Mesodermal cell (in vitro differentiated cells): ENCODE results near the gene SLC19A1.

ENCODE experiments used
- H3K27ac ChIP-seq: 2 replicates; pipeline ENCODE4 v1.7.0; 2013; ENCODE audit warnings: mild to moderate bottlenecking, low read depth, low read length, moderate library complexity; ENCODE audit not compliant: severe bottlenecking
- H3K36me3 ChIP-seq: 2 replicates; pipeline ENCODE4 v1.7.1; 2013; ENCODE audit warnings: mild to moderate bottlenecking, low read length, moderate library complexity; ENCODE audit not compliant: control insufficient read depth, insufficient read depth
- H3K4me1 ChIP-seq: one replicate; pipeline ENCODE4 v1.7.1; 2013; ENCODE audit warnings: mild to moderate bottlenecking, low read length; ENCODE audit not compliant: insufficient read depth, control insufficient read depth, poor library complexity, severe bottlenecking
- H3K4me3 ChIP-seq: 2 replicates; pipeline ENCODE4 v1.7.0; 2013; ENCODE audit warnings: low read length, control low read depth, mild to moderate bottlenecking; ENCODE audit not compliant: insufficient read depth, poor library complexity, severe bottlenecking; ENCODE audit errors: extremely low read depth
- H3K9me3 ChIP-seq: 2 replicates; pipeline ENCODE4 v1.7.1; 2013; ENCODE audit warnings: mild to moderate bottlenecking, low read length, moderate library complexity; ENCODE audit not compliant: control insufficient read depth
- WGBS, 2 experiments: methylation state at CpG; one replicate each; pipeline ENCODE4 v1.1.5; 2013; ENCODE audit warnings: missing lambda C conversion rate in 2 of 2; ENCODE audit not compliant: insufficient coverage in 2 of 2; 5-methylcytosine and 5-hydroxymethylcytosine counted together

The SLC19A1 gene

DNA sequence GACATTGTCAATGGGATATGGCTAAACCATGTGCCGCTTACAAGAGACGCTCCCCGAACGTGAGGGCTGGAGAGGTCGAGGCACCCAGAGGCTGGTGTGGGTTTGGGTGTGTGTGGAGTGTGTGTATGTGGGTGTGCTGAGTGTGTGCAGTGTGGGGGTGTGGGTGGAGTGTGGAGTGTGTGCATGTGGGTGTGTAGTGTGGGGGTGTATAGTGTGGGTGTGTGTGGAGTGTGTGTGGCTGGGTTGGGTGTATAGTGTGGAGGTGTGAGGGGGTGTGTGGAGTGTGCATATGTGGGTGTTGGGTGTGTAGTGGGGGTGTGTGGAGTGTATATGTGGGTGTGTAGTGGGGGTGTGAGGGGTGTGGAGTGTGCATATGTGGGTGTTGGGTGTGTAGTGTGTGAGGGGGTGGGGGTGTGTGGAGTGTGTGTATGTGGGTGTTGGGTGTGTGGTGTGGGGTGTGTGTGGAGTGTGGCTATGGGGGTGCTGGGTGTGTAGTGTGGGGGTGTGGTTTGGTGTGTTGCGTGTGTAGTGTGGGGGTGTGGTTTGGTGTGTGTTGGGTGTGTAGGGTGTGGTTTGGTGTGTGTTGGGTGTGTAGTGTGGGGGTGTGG is 42.2 kb downstream of the SLC19A1 start:
- Histone ChIP-seq H3K4me1 (no peaks in the 10 kb centered on the region), H3K36me3 (peaks cover 70% of the 10 kb centered on the region), H3K9me3 (no peaks in the 10 kb centered on the region), H3K27ac (no peak overlapping the region), H3K4me3 (no peak overlapping the region)
- WGBS, 2 experiments: 87 to 91% methylated on average over 5 of the region's 6 CpGs

DNA sequence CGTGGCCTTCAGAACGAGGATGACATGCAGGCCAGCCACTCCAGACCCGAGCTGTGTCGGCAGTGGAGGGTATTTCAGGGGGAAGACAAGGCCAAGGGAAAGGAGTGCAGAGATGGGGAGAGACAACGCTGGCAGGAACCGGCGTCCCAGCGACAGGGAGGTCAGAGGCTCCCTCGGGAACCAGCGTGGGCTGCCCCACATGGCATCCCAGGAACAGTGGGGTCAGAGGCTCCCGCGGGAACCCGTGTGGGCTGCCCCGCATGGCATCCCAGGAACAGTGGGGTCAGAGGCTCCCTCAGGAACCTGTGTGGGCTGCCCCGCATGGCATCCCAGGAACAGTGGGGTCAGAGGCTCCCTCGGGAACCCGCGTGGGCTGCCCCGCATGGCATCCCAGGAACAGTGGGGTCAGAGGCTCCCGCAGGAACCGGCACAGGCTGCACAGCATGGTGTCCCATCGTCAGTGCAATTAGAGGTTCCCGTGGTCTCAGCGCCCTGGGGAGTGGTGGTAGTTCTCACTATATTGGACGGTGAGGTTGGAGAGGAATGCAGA is 43.0 kb downstream of the SLC19A1 start:
- H3K9me3 ChIP-seq: no peaks in the 10 kb centered on the region
- no peak overlapping the region for H3K4me3 ChIP-seq
- 88 to 90% methylated on average over 22 to 25 of the region's 25 CpGs for WGBS, 2 experiments
- no peak overlapping the region for H3K27ac ChIP-seq
- H3K4me1 ChIP-seq: no peaks in the 10 kb centered on the region
- peaks cover 70% of the 10 kb centered on the region for H3K36me3 ChIP-seq

DNA sequence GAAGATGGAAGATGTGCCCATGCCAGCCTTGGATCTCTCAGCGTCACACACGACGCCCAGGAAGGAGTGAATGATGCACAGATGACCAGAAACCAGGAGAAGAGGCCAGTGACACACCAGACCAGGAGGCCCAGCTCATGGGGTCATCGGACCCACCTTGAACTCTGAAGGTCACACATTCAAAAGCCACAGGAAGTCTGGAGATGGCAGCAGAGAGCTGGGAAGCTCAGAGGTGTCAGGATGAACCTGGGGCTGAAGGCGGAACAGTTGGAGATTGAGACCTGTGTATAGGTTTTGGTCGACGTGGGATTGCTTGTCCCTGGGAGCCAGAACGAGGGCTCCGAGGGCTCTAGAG is 43.6 kb downstream of the SLC19A1 start:
- Histone ChIP-seq H3K4me1 (no peaks in the 10 kb centered on the region), H3K9me3 (no peaks in the 10 kb centered on the region), H3K27ac (no peak overlapping the region), H3K36me3 (peaks cover 71% of the 10 kb centered on the region), H3K4me3 (no peak overlapping the region)
- WGBS, 2 experiments: 96 to 97% methylated on average over 9 of the region's 9 CpGs

DNA sequence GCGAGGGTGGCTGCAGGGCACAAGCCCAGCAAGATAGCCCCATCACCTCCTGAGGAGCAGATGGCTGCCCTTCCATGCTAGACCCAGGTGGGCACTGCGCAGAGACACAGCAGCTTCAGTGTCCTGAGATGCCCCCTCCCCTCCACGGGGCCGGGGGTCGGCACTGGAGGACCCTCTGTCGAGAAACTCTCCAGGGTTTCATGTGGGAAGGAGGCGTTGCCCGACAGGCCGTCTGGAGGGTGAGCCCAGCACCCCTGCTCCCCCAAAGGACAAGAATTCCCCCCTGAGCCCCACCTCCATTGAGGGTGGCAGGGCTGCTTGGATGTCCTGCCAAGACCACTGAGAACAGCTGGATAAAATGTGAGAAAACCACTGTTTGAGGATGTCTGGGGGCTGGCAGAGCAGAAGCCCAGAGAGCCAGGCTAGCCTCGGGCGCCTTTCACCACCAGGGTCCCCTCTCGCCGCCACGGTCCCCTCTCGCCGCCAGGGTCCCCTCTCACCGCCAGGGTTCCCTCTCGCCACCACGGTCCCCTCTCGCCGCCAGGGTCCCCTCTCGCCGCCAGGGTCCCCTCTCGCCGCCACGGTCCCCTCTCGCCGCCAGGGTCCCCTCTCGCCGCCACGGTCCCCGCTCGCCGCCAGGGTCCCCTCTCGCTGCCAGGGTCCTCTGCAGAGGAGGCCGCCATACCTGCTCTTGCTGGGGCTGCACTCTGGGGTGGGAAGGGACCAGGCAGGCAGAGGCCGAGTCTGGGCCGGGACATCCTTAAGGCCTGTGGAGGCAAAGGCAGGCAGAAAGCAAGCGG is 44.2 kb downstream of the SLC19A1 start:
- WGBS, 2 experiments: 93 to 96% methylated on average over 31 to 39 of the region's 39 CpGs
- no peaks in the 10 kb centered on the region for H3K9me3 ChIP-seq
- peaks cover 76% of the 10 kb centered on the region for H3K36me3 ChIP-seq
- H3K27ac ChIP-seq: no peak overlapping the region
- no peak overlapping the region for H3K4me3 ChIP-seq
- no peaks in the 10 kb centered on the region for H3K4me1 ChIP-seq

DNA sequence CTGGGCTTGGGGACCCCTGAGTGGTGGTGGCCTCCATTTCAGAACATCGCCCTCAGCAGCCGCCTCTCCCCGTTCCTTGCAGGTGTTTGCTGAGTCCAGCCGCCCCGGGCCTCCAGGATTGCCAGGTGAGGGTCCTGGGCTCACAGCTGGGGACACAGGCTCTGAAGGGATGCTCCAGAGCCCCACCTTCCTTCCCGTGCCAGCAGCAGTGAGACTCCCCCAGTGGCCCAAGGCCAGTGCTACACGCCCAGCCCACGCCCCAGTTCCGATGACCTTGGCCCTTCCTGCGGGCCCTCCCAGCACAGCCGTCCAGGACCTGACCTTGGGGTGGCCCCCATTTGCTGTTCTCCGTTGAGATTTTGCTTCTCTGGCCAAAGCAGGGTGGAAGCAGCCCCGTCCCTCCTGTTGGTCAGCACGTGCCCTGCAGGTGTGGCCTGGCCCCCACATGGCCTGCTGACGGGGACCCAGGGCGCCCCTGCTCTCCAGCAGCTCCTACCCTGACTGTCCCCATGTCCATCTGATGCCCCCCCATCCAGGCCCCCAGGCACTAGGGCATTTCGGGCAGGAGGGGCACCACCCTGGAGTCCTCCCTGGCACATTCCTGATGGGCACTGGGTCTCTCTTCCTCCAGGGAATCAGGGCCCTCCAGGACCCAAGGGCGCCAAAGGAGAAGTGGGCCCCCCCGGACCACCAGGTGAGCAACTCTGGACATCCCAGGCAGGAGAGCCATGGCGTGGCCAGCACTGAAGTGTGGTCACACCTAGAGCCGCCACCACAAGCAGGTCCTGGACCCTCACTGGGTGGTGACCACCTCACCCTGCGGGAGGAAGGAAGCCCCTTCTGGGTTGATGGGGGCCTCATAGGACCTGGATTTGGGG is 45.0 kb downstream of the SLC19A1 start:
- Histone ChIP-seq H3K36me3 (peaks cover 81% of the 10 kb centered on the region), H3K27ac (no peak overlapping the region), H3K4me1 (no peaks in the 10 kb centered on the region), H3K9me3 (no peaks in the 10 kb centered on the region), H3K4me3 (no peak overlapping the region)
- WGBS, 2 experiments: 98 to 99% methylated on average over 19 of the region's 22 CpGs

DNA sequence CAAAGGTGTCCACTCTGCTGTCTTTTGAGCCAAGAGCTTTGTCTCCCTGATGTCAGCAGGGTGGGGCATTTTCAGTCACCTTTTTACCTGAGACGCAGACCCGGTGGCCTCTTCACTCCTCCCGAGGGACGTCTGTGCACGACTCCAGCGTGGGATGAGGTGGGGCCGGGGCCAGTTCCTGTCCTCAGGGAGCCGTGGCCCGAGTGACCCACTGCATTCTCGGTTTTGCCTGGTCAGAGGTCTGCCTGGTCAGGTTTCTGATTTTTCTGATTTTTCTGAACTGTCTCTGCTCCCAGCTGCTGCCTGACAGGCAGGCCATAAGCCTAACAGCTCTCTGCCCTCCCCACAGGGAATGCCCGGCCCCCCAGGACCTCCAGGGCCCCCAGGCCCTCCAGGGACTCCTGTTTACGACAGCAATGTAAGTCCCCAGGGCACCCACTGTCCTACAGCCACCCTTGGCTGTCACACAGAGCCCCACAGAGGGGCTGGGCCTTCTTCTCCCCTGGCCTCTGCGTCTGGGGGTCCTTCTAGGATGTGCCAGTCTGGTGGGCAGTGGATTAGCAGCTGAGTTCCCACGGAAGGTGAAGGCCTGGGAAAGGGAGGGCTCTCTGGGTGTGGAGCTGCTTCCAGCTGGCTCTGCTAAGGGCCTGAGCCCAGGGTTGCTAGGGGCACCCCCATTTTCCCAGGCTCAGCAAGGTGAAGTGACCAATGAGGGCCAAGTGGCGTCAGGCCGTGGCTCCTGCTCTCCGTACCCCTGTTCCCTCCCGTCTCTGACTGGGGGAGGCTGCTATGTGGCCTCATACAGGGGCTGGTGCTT is 45.9 kb downstream of the SLC19A1 start:
- 97 to 98% methylated on average over 16 to 17 of the region's 18 CpGs for whole genome bisulfite sequencing, 2 experiments
- Histone ChIP-seq H3K4me3 (no peak overlapping the region), H3K36me3 (peaks cover 86% of the 10 kb centered on the region)

DNA sequence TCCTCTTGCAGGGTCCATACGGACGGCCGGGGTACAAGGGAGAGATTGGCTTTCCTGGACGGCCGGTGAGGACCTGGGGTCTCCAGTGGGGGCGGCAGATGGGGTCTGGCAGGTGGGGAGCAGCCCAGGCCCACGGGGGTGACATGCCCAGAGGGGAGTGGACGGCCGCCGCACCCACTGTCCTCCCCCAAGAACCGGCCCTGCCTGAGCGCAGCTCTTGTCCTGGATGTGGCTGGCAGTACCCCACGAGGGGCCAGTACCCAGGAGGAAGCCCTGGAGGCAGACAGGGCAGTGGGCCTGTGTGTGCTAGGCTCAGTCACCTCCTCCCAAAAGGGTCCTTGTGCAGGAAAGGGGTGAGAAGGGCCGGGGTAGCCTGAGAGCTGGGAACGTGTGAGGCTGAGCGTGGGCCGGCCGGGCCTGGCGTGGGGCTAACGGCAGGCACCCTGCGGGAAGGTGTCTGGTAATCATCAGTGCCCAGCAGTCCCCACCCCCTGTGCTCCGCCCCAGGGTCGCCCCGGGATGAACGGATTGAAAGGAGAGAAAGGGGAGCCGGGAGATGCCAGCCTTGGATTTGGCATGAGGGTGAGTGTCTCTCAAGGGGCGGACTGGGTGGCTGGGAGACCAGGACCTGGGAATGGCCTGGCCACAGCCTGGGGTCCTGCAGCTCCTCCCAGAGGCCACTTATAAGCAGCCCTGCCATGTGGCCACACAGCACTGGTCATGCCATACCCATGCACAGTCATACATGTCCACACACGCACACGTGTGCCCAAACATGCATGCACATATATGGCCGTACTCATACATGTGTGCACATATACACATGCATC is 47.2 kb downstream of the SLC19A1 start:
- WGBS, 2 experiments: 92 to 93% methylated on average over 23 to 25 of the region's 30 CpGs
- Histone ChIP-seq H3K9me3 (no peaks in the 10 kb centered on the region), H3K36me3 (peaks cover 97% of the 10 kb centered on the region), H3K4me1 (no peaks in the 10 kb centered on the region), H3K4me3 (no peak overlapping the region), H3K27ac (no peak overlapping the region)

More for the DNA sequence above, 45.9 kb downstream of the SLC19A1 start:
- no peaks in the 10 kb centered on the region for H3K4me1 ChIP-seq
- no peak overlapping the region for H3K27ac ChIP-seq
- no peaks in the 10 kb centered on the region for H3K9me3 ChIP-seq

DNA sequence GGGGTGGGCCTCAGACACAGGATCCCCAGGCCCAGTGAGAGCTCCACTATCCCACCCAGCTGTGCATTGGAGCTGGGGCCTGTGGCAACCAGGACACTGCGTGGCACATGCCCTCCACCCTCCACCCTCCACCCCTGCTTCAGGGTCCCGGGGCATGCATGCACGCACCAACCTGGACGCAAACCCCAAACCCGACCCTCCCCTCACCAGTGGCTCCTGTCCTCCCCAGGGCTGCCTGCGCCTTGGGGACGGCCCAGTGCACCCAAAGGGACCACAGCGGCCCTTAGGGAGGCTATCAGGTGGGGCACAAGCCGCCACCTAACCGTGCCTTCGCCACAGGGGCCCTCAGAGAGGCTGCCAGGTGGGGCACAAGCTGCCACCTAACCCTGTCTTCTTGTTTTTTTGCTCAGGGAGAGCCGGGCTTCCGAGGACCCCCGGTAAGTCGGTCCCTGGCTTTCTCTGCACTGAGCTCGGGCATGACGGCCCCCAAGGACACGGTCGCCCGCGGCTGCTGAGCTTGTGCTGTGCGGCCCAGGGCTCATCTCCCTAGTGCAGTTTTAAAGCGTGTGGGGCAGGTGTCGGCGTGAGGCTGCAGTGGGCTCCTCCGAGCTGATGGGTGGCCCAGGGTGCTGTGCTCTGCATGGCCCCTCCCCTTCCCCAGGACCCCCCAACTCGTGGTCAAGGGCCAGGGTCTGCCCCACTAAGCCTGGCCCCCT is 47.9 kb downstream of the SLC19A1 start:
- H3K4me1 ChIP-seq: no peaks in the 10 kb centered on the region
- no peak overlapping the region for H3K27ac ChIP-seq
- H3K9me3 ChIP-seq: no peaks in the 10 kb centered on the region
- H3K4me3 ChIP-seq: no peak overlapping the region
- WGBS, 2 experiments: 95 to 98% methylated on average over 22 to 26 of the region's 27 CpGs
- H3K36me3 ChIP-seq: peaks cover 95% of the 10 kb centered on the region

DNA sequence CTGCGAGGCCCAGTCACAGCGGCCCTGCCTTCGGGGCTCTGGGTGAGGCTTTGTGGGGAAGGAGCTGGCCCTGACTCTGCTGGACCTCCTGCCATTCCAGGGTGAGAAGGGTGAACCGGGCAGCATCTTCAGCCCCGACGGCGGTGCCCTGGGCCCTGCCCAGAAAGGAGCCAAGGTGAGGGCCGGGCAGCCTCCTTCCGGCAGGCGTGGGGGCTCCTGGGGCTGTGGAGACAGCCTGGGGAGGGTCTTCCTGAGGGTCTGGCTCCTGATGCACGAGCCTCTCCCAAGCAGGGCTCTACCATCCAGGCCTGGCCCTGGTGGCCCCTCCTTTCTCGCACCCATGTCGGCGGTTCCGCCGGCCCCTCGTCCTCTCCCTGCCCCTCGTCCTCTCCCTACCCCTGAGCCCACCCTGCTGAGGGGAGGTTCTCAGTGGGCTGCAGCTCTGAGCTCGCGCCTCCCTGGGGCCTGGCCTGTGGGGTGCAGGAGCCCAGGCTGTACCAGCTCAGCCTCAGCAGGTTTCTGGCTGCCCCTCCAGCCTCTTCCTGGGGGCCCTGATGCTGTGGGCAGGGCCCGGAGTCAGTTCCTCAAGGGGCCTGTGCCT is 48.7 kb downstream of the SLC19A1 start:
- 95 to 99% methylated on average over 11 to 19 of the region's 21 CpGs for WGBS, 2 experiments

More for the DNA sequence above, 48.7 kb downstream of the SLC19A1 start:
- Histone ChIP-seq H3K9me3 (no peaks in the 10 kb centered on the region), H3K4me1 (peaks cover 2% of the 10 kb centered on the region), H3K36me3 (peaks cover 94% of the 10 kb centered on the region), H3K4me3 (no peak overlapping the region), H3K27ac (no peak overlapping the region)
